ENCODE results near the gene RTN4R.
"Not testable (repeated sequence)": the region's sequence is repeated elsewhere in the genome, so short reads cannot be mapped to it uniquely, and the experiment has no call there.

Gene RTN4R

DNA sequence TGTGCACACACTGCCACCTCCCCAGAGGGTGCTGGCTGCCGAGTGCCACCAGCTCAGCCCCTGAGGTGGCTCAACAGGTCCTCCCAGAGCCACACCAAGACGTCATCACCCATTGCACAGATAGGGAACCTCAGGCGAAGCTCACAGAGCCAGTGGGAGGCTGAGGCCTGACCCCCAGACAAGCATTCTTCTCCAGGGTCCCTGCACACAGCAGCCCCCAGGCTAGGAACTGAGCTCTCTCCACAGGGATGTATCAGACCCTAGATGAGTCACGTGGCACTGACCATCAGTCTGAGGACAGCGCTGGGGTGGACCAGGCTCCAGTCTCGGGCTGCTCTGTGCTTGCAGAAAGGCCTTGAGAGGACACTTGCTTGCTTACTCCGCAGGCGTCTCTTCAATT lies 1.6 kb upstream of the RTN4R start:
- not testable (repeated sequence) for DNase-seq

- DNase-seq: not testable (repeated sequence)
Measured at GRCh38 chr22:20269201-20269600, 1.1 kb upstream of the RTN4R start.

DNA sequence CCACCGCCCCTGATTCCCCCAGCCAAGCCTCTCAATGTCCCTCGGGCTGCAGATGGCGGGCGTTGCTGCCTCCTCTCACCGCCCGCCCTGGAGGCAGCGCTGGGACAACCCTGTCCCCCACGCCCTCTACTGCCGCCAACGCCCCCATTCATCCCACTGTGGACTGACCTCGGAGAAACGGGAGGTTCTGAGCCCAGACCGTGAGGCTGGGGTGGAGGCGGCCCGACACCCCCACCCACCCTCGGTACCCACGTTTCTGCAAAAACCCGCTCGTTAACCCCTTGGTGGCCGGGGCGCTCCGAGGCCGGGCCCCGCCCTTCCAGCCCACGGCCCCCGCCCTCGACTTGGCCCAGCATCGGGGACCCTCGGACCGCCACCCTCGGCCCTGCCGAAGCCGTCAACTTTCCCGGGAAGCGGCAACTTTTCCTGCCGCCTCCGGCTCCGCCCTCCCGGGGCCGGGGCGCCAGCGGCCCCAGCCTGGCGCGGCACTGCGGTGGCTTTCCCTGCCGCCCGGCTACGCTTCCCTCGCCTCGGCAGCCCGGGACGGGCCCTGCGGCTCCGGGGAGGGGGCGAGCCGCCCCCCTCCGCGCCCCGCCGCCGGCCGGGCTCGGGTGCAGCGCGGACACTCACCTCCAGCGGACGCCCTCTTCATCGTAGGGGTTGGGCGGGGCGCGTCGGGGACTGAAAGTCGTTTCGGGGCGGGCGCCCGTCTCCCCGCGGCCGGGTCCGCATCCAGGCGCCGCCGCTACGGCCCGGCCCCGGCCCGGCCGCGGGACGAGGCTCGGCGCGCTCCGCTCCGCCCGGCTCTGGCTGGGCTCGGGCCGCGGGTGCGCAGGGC lies 458 bp downstream of the RTN4R start:
- no peak for DNase-seq

GRCh38 chr22:20266667-20267440 lies 1.3 kb downstream of the RTN4R start:
- not testable (repeated sequence) for DNase-seq

DNA sequence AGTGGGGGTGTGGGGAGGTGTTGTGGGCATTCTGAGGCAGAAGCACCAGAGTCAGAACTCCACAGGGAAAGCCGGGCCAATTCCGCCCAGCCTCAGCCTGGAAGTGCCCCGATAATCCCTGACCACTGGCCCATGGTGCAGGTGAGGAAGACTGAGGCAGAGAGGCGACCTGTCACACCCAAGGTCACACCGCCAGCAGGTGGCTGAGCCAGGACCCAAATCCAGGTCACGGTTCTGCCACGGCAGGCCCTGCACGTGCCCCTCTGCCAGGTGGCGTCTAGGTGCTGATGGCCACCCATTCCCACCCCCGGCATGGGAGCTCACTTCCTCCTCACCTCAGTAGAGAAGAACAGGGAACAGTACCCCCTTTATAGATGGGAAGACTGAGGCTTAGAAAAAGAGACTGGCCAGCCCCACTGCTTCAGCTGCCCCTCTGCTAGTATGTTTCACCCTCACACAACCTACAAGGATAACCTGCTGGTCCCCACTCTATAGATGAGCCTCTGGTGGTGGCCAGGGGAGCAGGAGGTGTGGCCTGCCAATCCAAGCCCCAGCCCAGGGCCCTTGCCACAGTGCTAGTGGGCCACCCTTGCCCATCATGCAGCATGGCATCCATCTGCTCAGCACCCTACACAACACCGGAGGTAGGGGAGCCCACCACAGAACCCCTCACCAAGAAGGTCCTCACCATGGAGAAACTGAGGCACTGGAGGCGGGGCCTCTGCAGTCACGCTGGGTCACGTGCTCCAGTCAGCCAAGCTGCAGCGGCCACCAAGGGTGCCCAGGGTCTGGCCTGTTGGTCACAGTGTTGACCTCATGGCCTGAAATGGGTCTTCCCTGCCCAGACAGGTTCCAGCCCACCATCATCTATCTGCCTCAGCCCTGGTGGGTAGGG lies 2.1 kb downstream of the RTN4R start:
- DNase-seq: not testable (repeated sequence)

DNA sequence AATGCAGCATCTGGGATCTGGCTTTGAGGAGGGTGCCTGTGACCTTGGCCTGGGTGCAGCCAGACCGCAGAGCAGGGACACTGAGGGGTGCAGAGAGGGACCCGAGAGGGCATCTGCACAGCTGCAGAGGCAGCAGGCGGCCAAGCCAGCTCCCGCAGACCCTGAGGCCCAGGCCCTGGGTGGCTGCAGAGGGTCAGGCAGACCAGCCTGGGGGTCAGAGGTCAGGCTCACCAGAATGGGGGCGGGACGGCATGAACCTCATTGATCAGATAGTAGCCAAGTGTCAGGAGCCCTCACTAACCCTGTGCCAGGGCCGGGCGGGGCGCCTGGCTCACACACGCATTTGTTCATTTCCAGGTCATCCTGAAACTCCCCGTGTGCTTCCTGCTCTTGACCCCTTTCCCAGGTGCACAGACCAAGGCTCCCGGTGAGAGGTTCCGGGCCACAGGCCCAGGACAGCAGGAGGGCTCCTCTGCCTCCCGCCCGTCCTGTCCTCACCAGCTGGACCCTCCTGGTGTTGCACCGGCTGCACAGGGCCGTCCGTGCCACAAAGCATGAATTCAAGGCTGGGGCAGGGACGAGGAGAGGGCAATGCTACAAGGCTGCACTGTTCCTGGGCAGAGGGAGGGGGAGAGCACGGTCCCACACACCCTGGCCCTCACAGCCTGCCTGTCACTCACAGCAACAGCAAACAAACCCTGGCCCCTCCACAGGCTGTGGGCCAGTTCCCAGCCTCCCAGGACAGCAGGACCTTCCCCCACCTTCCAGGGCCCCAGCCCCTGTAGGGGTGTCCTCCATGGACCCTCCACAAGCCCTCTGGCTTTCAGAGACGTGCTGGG lies 3.3 kb downstream of the RTN4R start:
- no peak for DNase-seq

DNA sequence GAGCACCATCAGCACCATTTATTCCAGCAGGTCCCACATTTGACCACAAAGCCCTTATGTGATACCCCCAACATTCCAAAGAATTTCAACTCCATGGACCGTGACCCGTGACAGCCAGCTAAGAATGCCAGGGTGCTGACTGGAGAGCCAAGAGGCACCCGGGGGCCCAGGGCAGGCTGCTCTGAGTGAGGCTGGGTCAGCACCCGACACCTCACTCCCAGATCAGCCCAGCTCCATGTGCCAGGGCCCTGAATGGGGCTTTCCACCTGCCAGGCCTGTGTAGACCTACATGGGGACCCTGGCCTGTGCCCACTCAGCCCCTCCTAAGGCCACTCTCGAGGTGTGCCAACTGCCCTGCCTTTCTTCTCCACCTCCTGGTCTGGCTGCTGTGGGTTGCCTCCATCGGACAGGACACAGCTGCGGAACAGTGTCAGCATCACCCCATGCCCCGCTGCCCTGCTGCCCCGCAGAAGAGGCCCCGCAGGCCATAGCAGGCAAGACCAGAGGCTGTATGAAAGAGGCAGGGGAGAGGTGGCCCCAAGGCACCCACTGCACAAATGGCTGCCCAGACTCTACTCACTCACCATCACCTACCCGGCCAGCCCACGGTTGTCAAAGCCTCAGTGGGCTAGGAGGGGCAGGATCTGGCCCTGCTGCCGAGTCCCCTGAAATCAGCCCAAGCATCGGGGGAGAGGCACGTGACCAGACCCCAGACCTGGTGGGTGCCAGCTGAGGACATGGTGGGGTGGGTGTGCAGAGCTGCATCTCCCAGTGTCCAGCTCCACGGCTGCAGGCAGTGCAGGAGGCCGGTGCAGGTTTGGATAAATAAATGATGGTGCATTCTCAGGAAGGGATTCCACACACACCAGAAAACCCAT lies 4.5 kb downstream of the RTN4R start:
- not testable (repeated sequence) for DNase-seq

DNA sequence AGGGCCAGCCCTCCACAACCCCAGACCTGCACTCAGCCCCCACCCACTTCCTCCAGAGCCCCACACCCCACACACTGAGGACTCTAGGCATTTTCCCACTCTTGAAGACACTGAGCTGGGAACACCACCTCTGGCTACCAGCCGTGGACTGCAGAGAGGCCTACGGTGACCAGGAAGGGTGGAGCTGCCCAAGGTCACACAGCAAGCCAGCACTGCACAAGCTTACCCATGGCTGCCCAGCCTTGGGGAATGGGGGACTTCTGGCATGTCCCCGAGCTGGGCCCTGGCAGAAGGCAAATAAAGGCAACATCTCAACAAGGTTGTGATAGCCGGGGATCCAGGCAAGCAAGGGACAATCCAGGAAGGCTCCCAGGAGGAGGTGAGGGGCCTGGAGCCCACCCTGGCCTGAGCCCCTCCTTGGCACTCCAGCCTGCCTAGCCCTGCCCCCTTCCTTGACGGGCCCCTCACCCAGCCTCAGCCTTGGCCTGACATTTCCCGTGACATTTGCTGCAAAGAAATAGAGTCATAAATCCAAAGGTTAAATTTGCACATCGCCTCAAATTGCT lies 5.5 kb downstream of the RTN4R start:
- DNase-seq: no peak

DNA sequence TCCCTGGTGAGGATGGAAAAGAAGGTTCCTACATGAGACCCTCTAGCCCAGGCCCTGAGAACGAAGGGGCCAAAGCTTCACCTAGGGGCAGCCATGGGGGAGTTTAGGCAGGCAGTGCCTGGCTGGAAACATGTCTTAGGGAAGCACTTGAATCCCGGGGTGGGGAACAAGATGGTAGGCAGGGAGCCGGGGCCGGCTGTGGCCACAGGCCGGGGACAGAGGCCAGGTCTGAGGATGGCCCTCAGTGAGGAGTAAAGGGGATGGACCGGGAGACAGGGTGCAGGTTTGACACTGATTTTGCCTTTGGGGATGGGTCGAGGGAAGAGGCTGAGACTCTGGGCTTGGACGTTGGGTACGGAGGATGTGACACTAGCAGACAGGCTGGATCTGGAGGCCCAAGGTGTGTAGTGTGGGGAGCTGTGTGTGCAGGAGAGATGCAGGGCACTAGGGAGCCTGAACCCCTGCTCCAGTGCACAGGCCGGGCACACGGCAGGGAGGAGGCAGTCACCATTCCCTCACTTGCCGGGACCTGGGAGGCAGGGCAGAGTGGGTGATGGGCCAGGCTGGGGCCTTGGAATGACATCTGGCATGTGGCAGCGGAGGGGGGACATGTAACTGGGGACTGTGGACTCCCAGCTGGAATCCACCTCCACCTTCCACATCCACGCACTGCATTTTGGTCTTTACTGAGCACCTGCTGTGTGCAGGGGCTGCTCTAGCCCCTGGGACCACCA lies 6.1 kb downstream of the RTN4R start:
- no peak for DNase-seq

- no peak for DNase-seq
Measured at GRCh38 chr22:20260071-20260765, 7.9 kb downstream of the RTN4R start.

- DNase-seq: no peak
Measured at GRCh38 chr22:20259327-20259688, 8.8 kb downstream of the RTN4R start.

GRCh38 chr22:20258584-20259326 lies 9.4 kb downstream of the RTN4R start:
- DNase-seq: no peak

DNA sequence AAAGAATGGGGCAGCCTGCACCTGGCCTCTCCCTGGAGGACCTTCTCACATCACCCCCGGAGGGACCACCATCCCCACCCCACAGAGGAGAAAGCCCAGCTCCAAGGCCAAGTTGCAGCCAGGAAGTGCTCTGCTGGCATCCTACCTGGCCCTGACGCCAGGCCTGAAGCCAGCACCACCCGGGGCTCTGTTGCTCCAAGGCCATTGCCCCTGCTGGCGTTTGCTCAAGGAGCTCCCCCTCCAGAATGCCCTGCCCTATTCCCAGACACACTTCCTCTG lies 10.2 kb downstream of the RTN4R start:
- DNase-seq: no peak

GRCh38 chr22:20257212-20258020 lies 10.7 kb downstream of the RTN4R start:
- DNase-seq: no peak

DNA sequence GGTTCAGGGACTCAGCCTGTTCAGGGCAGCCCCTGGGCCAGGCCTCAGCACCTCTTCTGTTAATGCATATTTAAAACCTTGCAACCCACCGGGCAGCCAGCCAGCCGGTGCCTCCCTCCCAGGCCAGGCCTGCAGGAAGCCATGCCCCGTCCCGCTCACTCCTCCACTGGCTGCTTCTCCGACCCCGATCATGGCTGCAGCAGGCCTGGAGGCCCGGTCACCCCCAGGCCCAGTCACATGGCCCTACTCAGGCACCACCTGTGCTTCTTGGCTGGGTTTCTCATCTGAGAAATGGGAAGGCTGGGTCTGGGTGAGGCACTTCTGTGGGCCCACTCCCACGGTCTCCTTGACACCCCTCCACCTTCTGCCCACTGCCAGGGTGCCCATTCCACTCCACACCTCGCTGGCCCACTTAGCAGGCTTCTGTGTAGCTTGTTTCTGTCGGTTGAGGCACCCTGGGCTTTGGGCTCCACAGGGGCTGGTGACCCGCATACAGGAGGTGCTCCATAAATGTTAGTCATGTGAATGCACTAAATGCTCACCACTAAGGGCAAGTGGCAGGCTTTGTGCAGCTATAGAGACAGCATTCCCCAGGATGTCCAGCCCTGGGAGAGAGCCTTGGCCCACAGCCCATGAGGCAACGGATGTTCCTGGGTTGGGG lies 11.4 kb downstream of the RTN4R start:
- DNase-seq: no peak

- no peak for DNase-seq
Measured at GRCh38 chr22:20256027-20256426, 12.1 kb downstream of the RTN4R start.
